WTC11 (cell line): ENCODE measurements around the gene TEC. TPM values are rescaled to one million over a fixed set of nuclear protein-coding genes. Genes with fewer than 3 reads are reported as not detected.

Experiments used
- ATAC-seq: fragments of 200-7000 bp; cut with Tn5 transposase; 2 replicates; pipeline ENCODE4 v1.10.0; 2021; ENCODE audit warnings: mild to moderate bottlenecking, moderate library complexity
- CTCF ChIA-PET: fragments of 300-600 bp; sonication (Branson Sonifier 250); formaldehyde crosslinking; loops from one replicate; lab custom pipeline; 2021; ENCODE audit warnings: antibody characterized with exemption; lab: Charles Lee
- POLR2A ChIA-PET: fragments of 350-600 bp; sonication (Branson Sonifier 250); formaldehyde crosslinking; loops from one replicate; lab custom pipeline; 2021; ENCODE audit warnings: antibody characterized with exemption; lab: Charles Lee
- DNase-seq: peaks from one replicate; pipeline ENCODE4 v3.0.0; 2021; ENCODE audit warnings: low spot score
- H3K27ac Mint-ChIP-seq: 2 replicates; pipeline ENCODE4 v1.8.0; 2021; ENCODE audit warnings: mixed read lengths
- H3K27me3 Mint-ChIP-seq: 2 replicates; pipeline ENCODE4 v1.8.0; 2021; ENCODE audit warnings: low read depth, mild to moderate bottlenecking, moderate library complexity, mixed read lengths
- H3K36me3 Mint-ChIP-seq: 2 replicates; pipeline ENCODE4 v1.8.0; 2021; ENCODE audit warnings: mixed read lengths
- H3K4me1 Mint-ChIP-seq: 2 replicates; pipeline ENCODE4 v1.8.0; 2022; ENCODE audit warnings: mixed read lengths
- H3K4me3 Mint-ChIP-seq: 2 replicates; pipeline ENCODE4 v1.8.0; 2021; ENCODE audit warnings: mild to moderate bottlenecking, moderate library complexity, mixed read lengths
- H3K9me3 Mint-ChIP-seq: 2 replicates; pipeline ENCODE4 v1.8.0; 2021; ENCODE audit warnings: mixed read lengths
- AFF4 ChIP-seq: sonication (generic); formaldehyde crosslinking; IDR thresholded peaks from 2 replicates; pipeline ENCODE4 v1.8.1; 2023; ENCODE audit warnings: mild to moderate bottlenecking, missing genetic modification reagents, borderline replicate concordance
- CBFB ChIP-seq: sonication (generic); formaldehyde crosslinking; IDR thresholded peaks from 2 replicates; pipeline ENCODE4 v1.8.1; 2022; ENCODE audit warnings: mild to moderate bottlenecking, low read depth, missing genetic modification reagents
- EMX1 ChIP-seq: fragments of 250-450 bp; sonication (Bioruptor Pico); IDR thresholded peaks from 2 replicates; pipeline ENCODE4 v1.8.0; 2021; ENCODE audit warnings: mild to moderate bottlenecking
- ETV6 ChIP-seq: sonication (generic); formaldehyde crosslinking; IDR thresholded peaks from 2 replicates; pipeline ENCODE4 v1.8.1; 2022; ENCODE audit warnings: mild to moderate bottlenecking, missing genetic modification reagents
- HMGA2 ChIP-seq: fragments of 250-450 bp; sonication (Bioruptor Pico); IDR thresholded peaks from 2 replicates; pipeline ENCODE4 v1.4.0; 2021; ENCODE audit warnings: mild to moderate bottlenecking, moderate library complexity
- IRF2 ChIP-seq: sonication (generic); formaldehyde crosslinking; IDR thresholded peaks from 2 replicates; pipeline ENCODE4 v1.8.0; 2022; ENCODE audit warnings: low read depth, missing genetic modification reagents, borderline replicate concordance
- JUN ChIP-seq: sonication (generic); formaldehyde crosslinking; IDR thresholded peaks from 2 replicates; pipeline ENCODE4 v1.8.0; 2023; ENCODE audit warnings: mild to moderate bottlenecking, missing genetic modification reagents
- MLX ChIP-seq: sonication (generic); formaldehyde crosslinking; IDR thresholded peaks from 2 replicates; pipeline ENCODE4 v1.8.1; 2023; ENCODE audit warnings: mild to moderate bottlenecking, missing genetic modification reagents, moderate library complexity
- NR2C2 ChIP-seq: sonication (generic); formaldehyde crosslinking; IDR thresholded peaks from 2 replicates; pipeline ENCODE4 v1.8.0; 2022; ENCODE audit warnings: mild to moderate bottlenecking, missing genetic modification reagents
- SMAD3 ChIP-seq: sonication (generic); formaldehyde crosslinking; IDR thresholded peaks from 2 replicates; pipeline ENCODE4 v1.8.0; 2022; ENCODE audit warnings: missing genetic modification reagents, mild to moderate bottlenecking, borderline replicate concordance
- ZNF232 ChIP-seq: sonication (generic); formaldehyde crosslinking; IDR thresholded peaks from 2 replicates; pipeline ENCODE4 v1.8.0; 2022; ENCODE audit warnings: mild to moderate bottlenecking, missing genetic modification reagents
- ZNF423 ChIP-seq: fragments of 250-450 bp; sonication (Bioruptor Pico); IDR thresholded peaks from 2 replicates; pipeline ENCODE4 v2.1.2; 2022; ENCODE audit warnings: mild to moderate bottlenecking, moderate library complexity
- total RNA-seq: library from RNA; stranded (reverse); gene quantifications from 3 replicates; pipeline ENCODE4 v1.2.3, GENCODE V29; 2021
- TF ChIP-seq, protein P1 (sequence below): sonication (generic); formaldehyde crosslinking; IDR thresholded peaks from 2 replicates; pipeline ENCODE4 v1.8.0; 2022; ENCODE audit warnings: missing genetic modification reagents
- TF ChIP-seq, protein P2 (sequence below): sonication (generic); formaldehyde crosslinking; conservative IDR thresholded peaks from 2 replicates; pipeline ENCODE4 v1.8.1; 2023; ENCODE audit warnings: mild to moderate bottlenecking, low read depth, missing genetic modification reagents, moderate library complexity

TEC gene
- total RNA-seq, 1 experiment from 2014 or later: 8.8 TPM

DNA sequence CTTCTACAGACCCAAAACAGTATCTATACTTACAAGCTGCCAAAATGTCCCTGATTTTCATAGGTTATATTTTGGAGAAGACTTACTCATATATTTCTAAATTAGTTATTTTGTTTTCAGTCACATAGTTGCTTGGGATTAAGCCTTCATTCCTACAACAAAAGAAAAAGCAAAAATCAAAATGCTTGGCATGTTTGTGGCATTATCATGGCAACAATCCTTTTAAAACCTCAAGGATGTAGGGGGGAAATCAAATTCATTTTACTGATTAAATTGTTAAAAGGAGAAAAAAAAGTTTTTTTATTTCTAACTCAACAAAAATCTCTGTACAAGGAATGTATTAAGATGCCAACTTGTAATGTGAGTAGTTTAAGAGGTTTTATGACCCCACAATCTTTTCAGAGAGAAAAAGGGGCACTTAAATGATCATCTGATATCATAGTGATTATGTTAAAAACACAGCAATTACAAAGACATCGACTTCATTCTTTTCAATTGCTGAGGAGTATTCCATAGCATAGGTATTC lies 159.1 kb downstream of the TEC start:
- POLR2A ChIA-PET: no interaction called here
- DNase-seq: no peak

DNA sequence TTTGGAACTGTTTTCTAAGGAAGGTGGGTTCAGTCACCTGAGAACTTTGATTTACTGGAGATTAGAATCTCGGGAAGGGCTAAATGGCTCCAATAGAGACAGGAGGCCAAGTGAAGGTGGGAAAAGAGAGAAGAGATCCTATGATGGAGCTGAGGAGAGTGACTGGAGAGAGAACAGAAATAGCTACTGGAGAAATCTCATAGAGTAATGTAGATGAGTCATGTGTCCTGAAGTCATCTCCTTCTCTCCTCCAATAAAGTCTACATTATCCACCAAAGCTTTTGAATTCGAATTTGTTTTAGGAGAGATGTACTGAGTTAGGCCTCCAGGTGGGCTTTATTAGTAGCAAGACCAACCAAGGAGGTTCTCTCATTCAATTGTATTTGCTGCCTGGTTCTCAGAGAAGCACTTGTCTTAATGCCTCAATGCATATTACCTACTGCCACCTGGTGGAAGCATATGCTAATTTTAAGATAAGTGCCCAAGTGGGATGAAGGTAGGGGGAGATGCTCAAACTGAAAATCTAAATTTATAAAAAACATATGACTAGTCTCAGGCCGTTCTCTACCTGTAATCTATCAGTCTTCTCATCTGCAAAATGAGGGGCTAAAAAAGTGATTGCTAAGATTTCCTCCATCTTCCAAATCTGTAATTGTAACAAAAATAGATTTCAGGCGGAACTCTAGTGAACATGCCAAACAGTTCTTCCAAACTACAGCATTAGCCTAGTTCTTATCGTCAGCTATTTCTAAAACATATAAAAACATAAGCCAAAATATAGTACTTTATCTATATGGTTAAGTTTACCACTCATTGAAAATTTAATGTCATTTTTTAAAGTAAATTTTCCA lies 160.0 kb downstream of the TEC start:
- no peak overlapping the region for H3K27ac Mint-ChIP-seq
- no peak overlapping the region for H3K4me3 Mint-ChIP-seq
- H3K9me3 Mint-ChIP-seq: no peaks in the 10 kb centered on the region
- ChIA-PET CTCF (interaction anchor here (0.6 to 1.3 kb wide), 6 partner anchors 18 to 424 kb away, joined by 3 to 5 read pairs (median 3); no protein-coding TSS in a partner anchor), POLR2A (interaction anchor here (0.6 kb wide), 1 partner anchor 12 kb away, joined by 5 read pairs; no protein-coding TSS in a partner anchor)
- no peaks in the 10 kb centered on the region for H3K27me3 Mint-ChIP-seq
- ATAC-seq: peak; percentile 83
- no peak for DNase-seq
- H3K36me3 Mint-ChIP-seq: no peaks in the 10 kb centered on the region
- H3K4me1 Mint-ChIP-seq: peaks cover 45% of the 10 kb centered on the region
- TF ChIP-seq HMGA2 (CRISPR knock-in tag) (no peak), ZNF423 (no peak), EMX1 (CRISPR knock-in tag) (no peak), SMAD3 (CRISPR knock-in tag) (no peak), CBFB (CRISPR knock-in tag) (no peak), ZNF232 (CRISPR knock-in tag) (no peak), ETV6 (CRISPR knock-in tag) (no peak)
- TF ChIP-seq, protein P1, sequence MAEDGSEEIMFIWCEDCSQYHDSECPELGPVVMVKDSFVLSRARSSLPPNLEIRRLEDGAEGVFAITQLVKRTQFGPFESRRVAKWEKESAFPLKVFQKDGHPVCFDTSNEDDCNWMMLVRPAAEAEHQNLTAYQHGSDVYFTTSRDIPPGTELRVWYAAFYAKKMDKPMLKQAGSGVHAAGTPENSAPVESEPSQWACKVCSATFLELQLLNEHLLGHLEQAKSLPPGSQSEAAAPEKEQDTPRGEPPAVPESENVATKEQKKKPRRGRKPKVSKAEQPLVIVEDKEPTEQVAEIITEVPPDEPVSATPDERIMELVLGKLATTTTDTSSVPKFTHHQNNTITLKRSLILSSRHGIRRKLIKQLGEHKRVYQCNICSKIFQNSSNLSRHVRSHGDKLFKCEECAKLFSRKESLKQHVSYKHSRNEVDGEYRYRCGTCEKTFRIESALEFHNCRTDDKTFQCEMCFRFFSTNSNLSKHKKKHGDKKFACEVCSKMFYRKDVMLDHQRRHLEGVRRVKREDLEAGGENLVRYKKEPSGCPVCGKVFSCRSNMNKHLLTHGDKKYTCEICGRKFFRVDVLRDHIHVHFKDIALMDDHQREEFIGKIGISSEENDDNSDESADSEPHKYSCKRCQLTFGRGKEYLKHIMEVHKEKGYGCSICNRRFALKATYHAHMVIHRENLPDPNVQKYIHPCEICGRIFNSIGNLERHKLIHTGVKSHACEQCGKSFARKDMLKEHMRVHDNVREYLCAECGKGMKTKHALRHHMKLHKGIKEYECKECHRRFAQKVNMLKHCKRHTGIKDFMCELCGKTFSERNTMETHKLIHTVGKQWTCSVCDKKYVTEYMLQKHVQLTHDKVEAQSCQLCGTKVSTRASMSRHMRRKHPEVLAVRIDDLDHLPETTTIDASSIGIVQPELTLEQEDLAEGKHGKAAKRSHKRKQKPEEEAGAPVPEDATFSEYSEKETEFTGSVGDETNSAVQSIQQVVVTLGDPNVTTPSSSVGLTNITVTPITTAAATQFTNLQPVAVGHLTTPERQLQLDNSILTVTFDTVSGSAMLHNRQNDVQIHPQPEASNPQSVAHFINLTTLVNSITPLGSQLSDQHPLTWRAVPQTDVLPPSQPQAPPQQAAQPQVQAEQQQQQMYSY (CRISPR knock-in tag): no peak
- TF ChIP-seq, protein P2, sequence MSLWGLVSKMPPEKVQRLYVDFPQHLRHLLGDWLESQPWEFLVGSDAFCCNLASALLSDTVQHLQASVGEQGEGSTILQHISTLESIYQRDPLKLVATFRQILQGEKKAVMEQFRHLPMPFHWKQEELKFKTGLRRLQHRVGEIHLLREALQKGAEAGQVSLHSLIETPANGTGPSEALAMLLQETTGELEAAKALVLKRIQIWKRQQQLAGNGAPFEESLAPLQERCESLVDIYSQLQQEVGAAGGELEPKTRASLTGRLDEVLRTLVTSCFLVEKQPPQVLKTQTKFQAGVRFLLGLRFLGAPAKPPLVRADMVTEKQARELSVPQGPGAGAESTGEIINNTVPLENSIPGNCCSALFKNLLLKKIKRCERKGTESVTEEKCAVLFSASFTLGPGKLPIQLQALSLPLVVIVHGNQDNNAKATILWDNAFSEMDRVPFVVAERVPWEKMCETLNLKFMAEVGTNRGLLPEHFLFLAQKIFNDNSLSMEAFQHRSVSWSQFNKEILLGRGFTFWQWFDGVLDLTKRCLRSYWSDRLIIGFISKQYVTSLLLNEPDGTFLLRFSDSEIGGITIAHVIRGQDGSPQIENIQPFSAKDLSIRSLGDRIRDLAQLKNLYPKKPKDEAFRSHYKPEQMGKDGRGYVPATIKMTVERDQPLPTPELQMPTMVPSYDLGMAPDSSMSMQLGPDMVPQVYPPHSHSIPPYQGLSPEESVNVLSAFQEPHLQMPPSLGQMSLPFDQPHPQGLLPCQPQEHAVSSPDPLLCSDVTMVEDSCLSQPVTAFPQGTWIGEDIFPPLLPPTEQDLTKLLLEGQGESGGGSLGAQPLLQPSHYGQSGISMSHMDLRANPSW (CRISPR knock-in tag): no peak

More for the DNA sequence above, 159.1 kb downstream of the TEC start:
- TF ChIP-seq MLX: no peak
- no peak for TF ChIP-seq IRF2
- TF ChIP-seq NR2C2: no peak
- TF ChIP-seq, protein P2 (CRISPR knock-in tag): no peak
- TF ChIP-seq JUN (CRISPR knock-in tag): no peak
- no peak for TF ChIP-seq AFF4 (CRISPR knock-in tag)
- TF ChIP-seq, all 79 proteins: peak for 0
- Mint-ChIP-seq H3K36me3 (no peaks in the 10 kb centered on the region), H3K27ac (no peak overlapping the region), H3K4me1 (peaks cover 45% of the 10 kb centered on the region), H3K4me3 (no peak overlapping the region), H3K27me3 (no peaks in the 10 kb centered on the region), H3K9me3 (no peaks in the 10 kb centered on the region)
- CTCF ChIA-PET: interaction anchor here (0.5 kb wide), 1 partner anchor 13 kb away, joined by 4 read pairs; no protein-coding TSS in a partner anchor
- ATAC-seq: no peak
